Measurements from ENCODE around the gene GIPC2.
"Not testable (repeated sequence)": the region's sequence is repeated elsewhere in the genome, so short reads cannot be mapped to it uniquely, and the experiment has no call there.

The GIPC2 gene

DNA sequence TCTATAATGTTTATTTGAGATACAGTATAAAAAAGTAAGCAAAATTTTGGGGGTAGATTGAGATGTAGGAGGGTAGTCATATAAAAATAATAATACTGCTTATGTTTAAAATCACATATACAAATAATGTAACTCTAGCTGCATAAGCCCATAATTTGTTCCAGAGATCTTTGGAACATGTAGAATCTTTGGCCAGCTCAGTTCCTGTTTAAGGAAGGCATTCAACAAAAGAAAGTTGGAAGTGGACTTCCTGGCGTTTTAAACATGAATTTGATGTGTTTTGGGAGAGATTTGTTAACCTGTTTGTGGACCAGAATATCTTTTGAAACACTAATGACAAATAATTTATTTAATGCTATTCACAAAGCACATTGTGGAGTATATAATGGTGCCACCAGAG lies 27.7 kb downstream of the GIPC2 start:
- Histone ChIP-seq H3K4me3 (ENCODE audit: low read length) (no peak overlapping the region), H3K27me3 (ENCODE audit: control insufficient read depth, insufficient read depth, low read length) (no peaks in the 10 kb centered on the region), H3K9ac (ENCODE audit: low read length) (no peak overlapping the region), H3K9me3 (ENCODE audit: control insufficient read depth, low read length) (no peaks in the 10 kb centered on the region), H3K36me3 (ENCODE audit: control insufficient read depth, insufficient read depth, low read length) (no peaks in the 10 kb centered on the region), H3K4me1 (ENCODE audit: control insufficient read depth, insufficient read depth, low read length) (peaks cover 8% of the 10 kb centered on the region)

DNA sequence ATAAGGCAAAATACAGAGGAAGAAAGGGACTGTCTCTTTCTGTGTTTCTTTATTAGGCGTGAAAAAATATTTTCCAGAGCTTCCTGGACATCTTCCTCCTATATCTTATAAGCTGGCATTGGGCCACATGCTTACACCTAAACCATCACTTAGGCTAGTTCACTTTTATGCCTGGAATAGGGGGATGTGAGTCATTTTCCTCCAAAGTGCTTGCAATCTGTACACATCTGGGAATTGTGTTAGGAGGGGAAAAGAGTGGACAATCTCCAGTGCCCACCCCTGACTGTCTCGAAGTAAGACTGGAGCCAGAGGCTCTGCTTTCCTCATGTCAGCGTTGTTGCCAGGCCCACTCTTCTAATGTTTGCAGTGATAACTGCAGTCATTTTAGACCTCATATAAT lies 29.9 kb downstream of the GIPC2 start:
- H3K36me3 ChIP-seq (ENCODE audit: control insufficient read depth, insufficient read depth, low read length), result no peaks in the 10 kb centered on the region
- no peaks in the 10 kb centered on the region for H3K4me1 ChIP-seq (ENCODE audit: control insufficient read depth, insufficient read depth, low read length)
- H3K9me3 ChIP-seq (ENCODE audit: control insufficient read depth, low read length), result no peaks in the 10 kb centered on the region
- no peaks in the 10 kb centered on the region for H3K27me3 ChIP-seq (ENCODE audit: control insufficient read depth, insufficient read depth, low read length)
- H3K9ac ChIP-seq (ENCODE audit: low read length), result no peak overlapping the region
- H3K4me3 ChIP-seq (ENCODE audit: low read length), result no peak overlapping the region

DNA sequence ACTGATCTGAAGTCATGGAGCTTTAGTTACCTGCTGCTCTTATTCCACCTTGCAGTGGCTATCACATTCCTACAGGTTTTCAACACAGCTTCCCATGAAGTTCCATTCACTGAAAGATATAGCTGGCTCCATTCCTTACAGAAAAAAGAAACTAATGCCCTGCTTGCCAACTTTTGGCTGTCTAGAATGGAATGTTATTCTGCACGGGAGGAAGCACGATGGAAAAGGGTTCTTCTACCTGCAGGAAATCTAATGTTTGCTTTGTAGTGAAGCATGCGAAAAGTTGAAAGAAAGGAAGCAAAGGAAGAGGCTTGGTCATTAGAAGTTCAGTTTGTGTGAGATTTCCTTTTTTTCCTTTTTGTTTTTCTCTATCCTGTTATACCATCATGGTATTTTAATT lies 32.6 kb downstream of the GIPC2 start:
- Histone ChIP-seq H3K9ac (ENCODE audit: low read length) (no peak overlapping the region), H3K36me3 (ENCODE audit: control insufficient read depth, insufficient read depth, low read length) (no peaks in the 10 kb centered on the region), H3K4me3 (ENCODE audit: low read length) (no peak overlapping the region), H3K27me3 (ENCODE audit: control insufficient read depth, insufficient read depth, low read length) (no peaks in the 10 kb centered on the region), H3K9me3 (ENCODE audit: control insufficient read depth, low read length) (no peaks in the 10 kb centered on the region), H3K4me1 (ENCODE audit: control insufficient read depth, insufficient read depth, low read length) (no peaks in the 10 kb centered on the region)

DNA sequence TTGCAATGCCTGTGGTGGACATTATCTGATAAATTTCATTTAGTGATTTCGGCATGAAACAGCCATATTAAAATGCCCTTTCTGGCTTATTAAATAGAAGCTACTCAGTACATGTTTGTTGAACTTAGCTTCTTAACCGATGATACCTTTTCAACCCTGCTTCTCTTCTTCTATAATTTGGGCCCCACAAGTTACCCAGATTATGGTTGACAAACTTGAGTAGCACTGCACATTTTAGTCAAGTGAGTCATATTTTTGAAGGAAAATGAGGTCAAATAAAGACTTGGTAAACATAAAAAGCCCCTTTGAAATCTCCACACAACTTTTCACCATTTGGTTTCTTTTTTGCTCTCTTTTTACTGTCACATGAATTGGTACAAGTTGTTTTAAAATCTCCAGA lies 33.8 kb downstream of the GIPC2 start:
- no peaks in the 10 kb centered on the region for H3K27me3 ChIP-seq (ENCODE audit: control insufficient read depth, insufficient read depth, low read length)
- no peak overlapping the region for H3K4me3 ChIP-seq (ENCODE audit: low read length)
- H3K9ac ChIP-seq (ENCODE audit: low read length), result no peak overlapping the region
- no peaks in the 10 kb centered on the region for H3K4me1 ChIP-seq (ENCODE audit: control insufficient read depth, insufficient read depth, low read length)
- no peaks in the 10 kb centered on the region for H3K36me3 ChIP-seq (ENCODE audit: control insufficient read depth, insufficient read depth, low read length)
- no peaks in the 10 kb centered on the region for H3K9me3 ChIP-seq (ENCODE audit: control insufficient read depth, low read length)

DNA sequence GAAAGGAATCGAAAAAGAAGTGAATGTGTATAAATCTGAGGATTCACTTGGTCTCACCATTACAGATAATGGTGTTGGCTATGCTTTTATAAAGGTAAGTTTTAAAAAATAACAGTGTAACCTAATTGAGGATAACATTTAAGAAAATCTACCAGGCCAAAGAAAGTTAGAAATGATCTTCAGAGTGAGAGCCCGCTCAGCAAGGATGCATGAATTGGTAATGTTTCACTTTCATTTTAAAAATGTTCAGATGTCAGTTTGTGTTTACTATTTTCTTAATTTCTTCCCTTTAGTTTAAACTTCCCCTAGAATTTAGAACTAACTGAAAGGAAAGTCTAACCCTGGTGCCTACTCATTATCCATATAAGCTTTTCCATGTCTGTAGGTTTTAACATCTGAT lies 35.0 kb downstream of the GIPC2 start:
- no peak overlapping the region for H3K9ac ChIP-seq (ENCODE audit: low read length)
- H3K4me3 ChIP-seq (ENCODE audit: low read length), result no peak overlapping the region
- H3K4me1 ChIP-seq (ENCODE audit: control insufficient read depth, insufficient read depth, low read length), result no peaks in the 10 kb centered on the region
- no peaks in the 10 kb centered on the region for H3K9me3 ChIP-seq (ENCODE audit: control insufficient read depth, low read length)
- H3K36me3 ChIP-seq (ENCODE audit: control insufficient read depth, insufficient read depth, low read length), result no peaks in the 10 kb centered on the region
- no peaks in the 10 kb centered on the region for H3K27me3 ChIP-seq (ENCODE audit: control insufficient read depth, insufficient read depth, low read length)

DNA sequence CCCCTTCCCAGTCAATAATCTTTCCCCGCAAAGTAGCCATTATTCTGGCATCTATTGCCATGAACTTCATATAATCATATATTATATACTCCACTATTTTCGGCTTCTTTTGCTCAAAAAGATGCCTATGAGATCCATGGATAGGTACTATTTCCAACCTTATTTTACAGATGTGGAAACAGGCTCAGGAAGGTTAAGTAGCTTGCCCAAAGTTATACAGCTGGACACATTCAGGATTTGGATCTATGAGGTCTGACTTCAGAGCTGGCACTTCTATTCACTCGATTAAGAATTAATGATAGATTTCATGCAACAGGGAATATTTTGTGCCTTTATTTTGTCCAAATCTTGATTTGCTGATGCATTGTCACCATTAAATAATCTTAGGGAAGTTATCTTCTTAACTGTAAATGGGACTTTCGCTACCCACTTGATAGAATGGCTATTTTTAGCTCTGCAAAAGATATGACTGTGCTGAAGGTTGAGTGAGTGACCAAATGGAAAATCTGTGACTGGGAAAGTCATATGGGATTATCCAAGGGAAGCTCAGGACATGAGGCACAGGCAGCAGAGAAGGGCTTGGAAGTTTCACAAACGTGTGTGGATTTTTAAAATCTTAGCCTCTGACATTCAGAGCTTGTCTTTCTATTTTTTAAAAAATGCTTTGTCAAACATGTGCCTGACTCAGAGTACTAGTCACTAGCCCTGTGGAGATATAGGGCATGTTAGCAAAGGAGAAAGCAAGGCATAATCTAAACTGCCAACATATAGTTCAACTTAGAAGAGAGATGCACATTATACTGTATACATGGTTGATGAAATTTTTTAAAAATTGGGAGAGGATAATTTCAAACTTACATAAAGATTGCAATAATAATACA lies 36.5 kb downstream of the GIPC2 start:
- Histone ChIP-seq H3K4me1 (ENCODE audit: control insufficient read depth, insufficient read depth, low read length) (no peaks in the 10 kb centered on the region), H3K9ac (ENCODE audit: low read length) (no peak overlapping the region), H3K9me3 (ENCODE audit: control insufficient read depth, low read length) (no peaks in the 10 kb centered on the region), H3K36me3 (ENCODE audit: control insufficient read depth, insufficient read depth, low read length) (no peaks in the 10 kb centered on the region), H3K27me3 (ENCODE audit: control insufficient read depth, insufficient read depth, low read length) (no peaks in the 10 kb centered on the region), H3K4me3 (ENCODE audit: low read length) (no peak overlapping the region)

DNA sequence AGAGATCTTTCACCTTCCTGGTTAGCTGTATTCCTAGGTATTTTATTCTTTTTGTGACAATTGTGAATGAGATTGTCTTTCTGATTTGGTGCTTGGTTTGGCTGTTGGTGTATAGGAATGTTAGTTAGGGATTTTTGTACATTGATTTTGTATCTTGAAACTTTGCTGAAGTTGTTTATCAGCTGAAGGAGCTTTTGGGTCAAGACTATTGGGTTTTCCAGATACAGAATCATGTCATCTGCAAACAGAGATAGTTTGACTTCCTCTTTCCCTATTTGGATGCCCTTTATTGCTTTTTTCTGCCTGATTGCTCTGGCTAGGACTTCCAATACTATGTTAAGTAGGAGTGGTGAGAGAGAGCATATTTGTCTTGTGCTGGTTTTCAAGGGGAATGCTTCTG lies 38.9 kb downstream of the GIPC2 start:
- not testable (repeated sequence) for H3K9me3 ChIP-seq (ENCODE audit: control insufficient read depth, low read length); H3K36me3 ChIP-seq (ENCODE audit: control insufficient read depth, insufficient read depth, low read length); H3K4me3 ChIP-seq (ENCODE audit: low read length); H3K27me3 ChIP-seq (ENCODE audit: control insufficient read depth, insufficient read depth, low read length); H3K9ac ChIP-seq (ENCODE audit: low read length); H3K4me1 ChIP-seq (ENCODE audit: control insufficient read depth, insufficient read depth, low read length)

DNA sequence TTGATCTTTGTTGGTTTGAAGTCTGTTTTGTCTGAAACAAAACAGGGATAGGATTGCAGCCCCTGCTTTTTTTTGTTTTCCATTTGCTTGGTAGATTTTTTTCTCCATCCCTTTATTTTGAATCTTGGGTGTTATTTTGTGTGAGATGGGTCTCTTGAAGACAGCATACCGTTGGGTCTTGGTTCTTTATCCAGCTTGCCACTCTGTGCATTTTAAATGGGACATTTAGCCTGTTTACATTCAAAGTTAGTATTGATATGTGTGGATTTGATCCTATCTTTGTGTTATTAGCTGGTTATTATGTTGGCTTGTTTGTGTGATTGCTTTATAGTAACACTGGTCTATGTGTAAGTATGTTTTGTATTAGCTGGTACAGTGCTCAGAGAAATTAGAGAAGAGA lies 40.9 kb downstream of the GIPC2 start:
- Histone ChIP-seq H3K9me3 (ENCODE audit: control insufficient read depth, low read length) (no peaks in the 10 kb centered on the region), H3K27me3 (ENCODE audit: control insufficient read depth, insufficient read depth, low read length) (no peaks in the 10 kb centered on the region), H3K4me3 (ENCODE audit: low read length) (no peak overlapping the region), H3K9ac (ENCODE audit: low read length) (no peak overlapping the region), H3K36me3 (ENCODE audit: control insufficient read depth, insufficient read depth, low read length) (no peaks in the 10 kb centered on the region), H3K4me1 (ENCODE audit: control insufficient read depth, insufficient read depth, low read length) (no peaks in the 10 kb centered on the region)

DNA sequence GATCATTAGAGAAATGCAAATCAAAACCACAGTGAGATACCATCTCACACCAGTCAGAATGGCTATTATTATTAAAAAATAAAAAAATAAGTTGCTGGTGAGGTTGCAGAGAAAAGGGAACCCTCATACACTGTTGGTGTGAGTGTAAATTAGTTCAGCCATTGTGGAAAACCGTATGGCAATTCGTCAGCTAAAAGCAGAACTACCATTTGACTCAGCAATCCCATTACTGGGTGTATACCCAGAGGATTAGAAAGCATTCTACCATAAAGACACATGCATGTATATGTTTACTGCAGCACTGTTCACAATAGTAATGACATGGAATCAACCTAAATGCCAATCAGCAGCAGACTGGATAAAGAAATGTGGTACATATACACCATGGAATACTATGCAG lies 42.2 kb downstream of the GIPC2 start:
- no peaks in the 10 kb centered on the region for H3K4me1 ChIP-seq (ENCODE audit: control insufficient read depth, insufficient read depth, low read length)
- no peaks in the 10 kb centered on the region for H3K36me3 ChIP-seq (ENCODE audit: control insufficient read depth, insufficient read depth, low read length)
- no peak overlapping the region for H3K9ac ChIP-seq (ENCODE audit: low read length)
- H3K4me3 ChIP-seq (ENCODE audit: low read length), result no peak overlapping the region
- no peaks in the 10 kb centered on the region for H3K9me3 ChIP-seq (ENCODE audit: control insufficient read depth, low read length)
- H3K27me3 ChIP-seq (ENCODE audit: control insufficient read depth, insufficient read depth, low read length), result no peaks in the 10 kb centered on the region

DNA sequence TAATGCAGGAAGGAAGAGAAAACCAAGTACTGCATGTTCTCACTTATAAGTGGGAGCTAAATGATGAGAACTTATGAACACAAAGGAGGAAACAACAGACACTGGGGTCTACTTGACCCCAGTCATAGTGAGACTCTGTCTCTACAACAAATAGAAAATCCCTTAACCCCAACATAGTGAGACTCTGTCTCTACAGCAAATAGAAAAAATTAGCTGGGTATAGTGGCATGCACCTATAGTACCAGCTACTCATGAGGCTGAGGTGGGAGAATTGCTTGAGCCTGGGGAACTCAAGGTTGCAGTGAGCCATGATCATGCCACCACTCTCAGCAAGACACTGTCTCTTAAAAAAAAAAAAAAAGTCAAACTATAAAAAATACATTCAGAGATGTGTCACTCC lies 42.7 kb downstream of the GIPC2 start:
- no peaks in the 10 kb centered on the region for H3K4me1 ChIP-seq (ENCODE audit: control insufficient read depth, insufficient read depth, low read length)
- H3K9me3 ChIP-seq (ENCODE audit: control insufficient read depth, low read length), result no peaks in the 10 kb centered on the region
- H3K36me3 ChIP-seq (ENCODE audit: control insufficient read depth, insufficient read depth, low read length), result no peaks in the 10 kb centered on the region
- no peak overlapping the region for H3K4me3 ChIP-seq (ENCODE audit: low read length)
- no peak overlapping the region for H3K9ac ChIP-seq (ENCODE audit: low read length)
- H3K27me3 ChIP-seq (ENCODE audit: control insufficient read depth, insufficient read depth, low read length), result no peaks in the 10 kb centered on the region

DNA sequence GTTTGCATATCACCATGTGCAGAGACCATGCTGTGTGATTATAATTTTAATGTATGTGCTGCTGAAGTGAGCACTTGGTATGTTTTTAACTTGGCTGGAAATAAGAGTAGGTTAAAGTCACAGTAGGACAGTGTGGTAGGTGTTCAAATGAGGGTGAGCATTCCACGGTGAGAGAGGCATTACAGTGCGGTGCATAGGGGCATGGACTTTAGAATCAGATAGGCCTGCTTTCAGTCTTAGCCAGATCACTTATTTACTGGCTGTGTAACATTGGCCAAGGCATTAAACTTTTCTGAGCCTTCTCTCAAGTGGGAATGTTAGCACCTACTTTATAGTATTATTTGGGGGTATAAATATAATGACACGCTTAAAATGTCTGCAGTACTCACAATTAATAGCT lies 43.2 kb downstream of the GIPC2 start:
- Histone ChIP-seq H3K27me3 (ENCODE audit: control insufficient read depth, insufficient read depth, low read length) (no peaks in the 10 kb centered on the region), H3K4me1 (ENCODE audit: control insufficient read depth, insufficient read depth, low read length) (no peaks in the 10 kb centered on the region), H3K9ac (ENCODE audit: low read length) (no peak overlapping the region)

DNA sequence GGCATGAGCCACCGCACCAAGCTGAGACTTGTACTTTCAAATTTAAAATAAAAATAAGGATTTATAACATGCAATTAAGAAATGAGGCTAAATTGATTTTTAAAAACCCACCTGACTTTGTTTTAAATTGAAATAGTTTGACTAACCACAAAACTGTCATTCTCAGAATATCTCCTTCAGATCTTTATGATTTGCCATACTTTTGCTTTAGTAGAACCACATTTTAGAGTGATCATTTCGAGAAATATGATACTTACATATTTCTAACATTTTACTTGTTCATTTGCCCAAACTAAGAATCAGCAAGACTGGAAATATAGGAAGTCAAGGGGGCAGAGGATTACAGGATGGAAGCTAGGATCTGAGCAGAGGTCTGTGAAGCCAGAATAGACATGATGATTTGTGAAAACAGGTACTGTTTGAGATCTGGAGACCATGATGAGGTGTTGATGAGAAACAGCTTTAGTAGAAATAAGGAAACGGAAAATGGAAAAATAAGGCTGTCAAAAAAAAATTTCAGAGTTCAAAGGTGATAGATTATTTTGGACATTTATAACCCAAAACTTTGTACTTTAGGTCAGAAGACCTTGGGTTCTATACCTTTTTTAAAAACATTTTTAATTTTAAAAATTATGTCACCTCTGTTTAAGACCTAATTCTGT lies 44.8 kb downstream of the GIPC2 start:
- H3K27me3 ChIP-seq (ENCODE audit: control insufficient read depth, insufficient read depth, low read length), result no peaks in the 10 kb centered on the region
- H3K36me3 ChIP-seq (ENCODE audit: control insufficient read depth, insufficient read depth, low read length), result no peaks in the 10 kb centered on the region
- no peak overlapping the region for H3K4me3 ChIP-seq (ENCODE audit: low read length)
- no peaks in the 10 kb centered on the region for H3K9me3 ChIP-seq (ENCODE audit: control insufficient read depth, low read length)
- H3K4me1 ChIP-seq (ENCODE audit: control insufficient read depth, insufficient read depth, low read length), result no peaks in the 10 kb centered on the region
- H3K9ac ChIP-seq (ENCODE audit: low read length), result no peak overlapping the region

More for the DNA sequence above, 43.2 kb downstream of the GIPC2 start:
- H3K4me3 ChIP-seq (ENCODE audit: low read length), result no peak overlapping the region
- H3K36me3 ChIP-seq (ENCODE audit: control insufficient read depth, insufficient read depth, low read length), result no peaks in the 10 kb centered on the region
- H3K9me3 ChIP-seq (ENCODE audit: control insufficient read depth, low read length), result no peaks in the 10 kb centered on the region

Data from mucosa of stomach (tissue), 1 donor.